OCI-LY1 (cell line): ENCODE results near the gene FERMT2.

ENCODE experiments used
- EZH2 ChIP-seq: fragments of 200-600 bp; sonication (generic), shearing (Covaris generic); IDR thresholded peaks from 2 replicates; pipeline ENCODE4 v1.8.0; 2017; ENCODE audit warnings: borderline replicate concordance, mixed run types, mild to moderate bottlenecking, antibody characterized with exemption, low read length, moderate library complexity, mixed read lengths
- TF ChIP-seq, protein P1 (sequence below): fragments of 200-600 bp; sonication (generic), shearing (Covaris generic); IDR thresholded peaks from 2 replicates; pipeline ENCODE4 v1.5.1; 2017; ENCODE audit warnings: mild to moderate bottlenecking, antibody characterized with exemption, low read length, moderate library complexity, mixed read lengths

DNA sequence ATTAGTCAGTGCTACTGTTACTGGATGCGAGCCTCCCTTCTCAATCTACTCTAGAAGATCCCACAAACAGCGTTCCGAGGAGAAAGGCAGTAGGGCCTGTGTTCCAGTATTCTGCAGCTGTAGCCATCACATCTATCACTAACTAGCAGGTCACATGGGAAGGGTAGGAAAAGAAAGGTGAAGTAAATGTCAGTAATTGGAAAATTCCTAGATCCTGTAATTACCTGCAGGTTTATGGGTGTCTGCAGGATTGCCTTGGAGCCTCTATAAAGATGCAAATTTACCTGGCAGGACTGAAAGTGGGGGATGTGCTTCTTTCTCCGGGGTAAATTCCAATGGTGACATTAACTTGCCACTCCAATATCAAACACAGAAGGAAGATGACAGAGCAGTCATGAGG lies 77.8 kb downstream of the FERMT2 start:
- TF ChIP-seq EZH2: no peak
- TF ChIP-seq, protein P1, sequence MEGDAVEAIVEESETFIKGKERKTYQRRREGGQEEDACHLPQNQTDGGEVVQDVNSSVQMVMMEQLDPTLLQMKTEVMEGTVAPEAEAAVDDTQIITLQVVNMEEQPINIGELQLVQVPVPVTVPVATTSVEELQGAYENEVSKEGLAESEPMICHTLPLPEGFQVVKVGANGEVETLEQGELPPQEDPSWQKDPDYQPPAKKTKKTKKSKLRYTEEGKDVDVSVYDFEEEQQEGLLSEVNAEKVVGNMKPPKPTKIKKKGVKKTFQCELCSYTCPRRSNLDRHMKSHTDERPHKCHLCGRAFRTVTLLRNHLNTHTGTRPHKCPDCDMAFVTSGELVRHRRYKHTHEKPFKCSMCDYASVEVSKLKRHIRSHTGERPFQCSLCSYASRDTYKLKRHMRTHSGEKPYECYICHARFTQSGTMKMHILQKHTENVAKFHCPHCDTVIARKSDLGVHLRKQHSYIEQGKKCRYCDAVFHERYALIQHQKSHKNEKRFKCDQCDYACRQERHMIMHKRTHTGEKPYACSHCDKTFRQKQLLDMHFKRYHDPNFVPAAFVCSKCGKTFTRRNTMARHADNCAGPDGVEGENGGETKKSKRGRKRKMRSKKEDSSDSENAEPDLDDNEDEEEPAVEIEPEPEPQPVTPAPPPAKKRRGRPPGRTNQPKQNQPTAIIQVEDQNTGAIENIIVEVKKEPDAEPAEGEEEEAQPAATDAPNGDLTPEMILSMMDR: no peak
